ENCODE data around the gene GPN2.
A peak's percentile ranks its signal among the peaks of the same experiment; 100 is the strongest.
"Not testable (repeated sequence)": the region's sequence is repeated elsewhere in the genome, so short reads cannot be mapped to it uniquely, and the experiment has no call there.

GPN2 gene

GRCh38 chr1:26857473-26858060 is 32.5 kb downstream of the GPN2 start:
- DNase-seq, result no peak

- DNase-seq, result no peak
Measured at GRCh38 chr1:26856604-26857469, 33.2 kb downstream of the GPN2 start.

- DNase-seq, result no peak
Measured at GRCh38 chr1:26856181-26856580, 33.9 kb downstream of the GPN2 start.

- no peak for DNase-seq
Measured at GRCh38 chr1:26855636-26856035, 34.4 kb downstream of the GPN2 start.

GRCh38 chr1:26854906-26855305 is 35.2 kb downstream of the GPN2 start:
- no peak for DNase-seq

- DNase-seq, result no peak
Measured at GRCh38 chr1:26853600-26853999, 36.5 kb downstream of the GPN2 start.

GRCh38 chr1:26853156-26853555 is 36.9 kb downstream of the GPN2 start:
- DNase-seq, result peak; percentile 73 to 83

- DNase-seq, result no peak
Measured at GRCh38 chr1:26852701-26853100, 37.4 kb downstream of the GPN2 start.

GRCh38 chr1:26851106-26851684 is 38.9 kb downstream of the GPN2 start:
- no peak for DNase-seq

GRCh38 chr1:26848941-26849774 is 40.9 kb downstream of the GPN2 start:
- no peak for DNase-seq

- DNase-seq, result no peak
Measured at GRCh38 chr1:26848499-26848898, 41.6 kb downstream of the GPN2 start.

- DNase-seq, result not testable (repeated sequence)
Measured at GRCh38 chr1:26847826-26848225, 42.3 kb downstream of the GPN2 start.

- DNase-seq, result no peak
Measured at GRCh38 chr1:26844424-26845196, 45.5 kb downstream of the GPN2 start.

GRCh38 chr1:26839779-26840178 is 50.3 kb downstream of the GPN2 start:
- DNase-seq, result no peak

- DNase-seq, result no peak
Measured at GRCh38 chr1:26839339-26839722, 50.8 kb downstream of the GPN2 start.

- peak; percentile 38 to 49 for DNase-seq
Measured at GRCh38 chr1:26838474-26839338, 51.4 kb downstream of the GPN2 start.

GRCh38 chr1:26837665-26838064 is 52.4 kb downstream of the GPN2 start:
- DNase-seq, result not testable (repeated sequence)

GRCh38 chr1:26833432-26834405 is 56.4 kb downstream of the GPN2 start:
- peak; percentile 64 to 65 for DNase-seq

GRCh38 chr1:26832249-26832960 is 57.7 kb downstream of the GPN2 start:
- DNase-seq, result no peak
